CD4-positive, alpha-beta T cell treated with Interferon gamma for 1 hour (primary cell): ENCODE measurements around the gene TRIO.

Experiments used
- DNase-seq: peaks from one replicate; pipeline ENCODE4 v3.0.0-alpha.2; 2020

Gene TRIO

GRCh38 chr5:14250748-14251701 is 107.9 kb downstream of the TRIO start:
- DNase-seq, result no peak

GRCh38 chr5:14251733-14252132 is 108.6 kb downstream of the TRIO start:
- DNase-seq, result no peak

- DNase-seq, result no peak
Observed at GRCh38 chr5:14252793-14253192, 109.7 kb downstream of the TRIO start.

GRCh38 chr5:14254686-14255085 is 111.5 kb downstream of the TRIO start:
- no peak for DNase-seq

- no peak for DNase-seq
Observed at GRCh38 chr5:14256026-14256690, 113.0 kb downstream of the TRIO start.

GRCh38 chr5:14256756-14257393 is 113.7 kb downstream of the TRIO start:
- no peak for DNase-seq

- DNase-seq, result no peak
Observed at GRCh38 chr5:14257995-14258403, 114.9 kb downstream of the TRIO start.

- DNase-seq, result no peak
Observed at GRCh38 chr5:14258840-14259239, 115.7 kb downstream of the TRIO start.

- no peak for DNase-seq
Observed at GRCh38 chr5:14260637-14261036, 117.5 kb downstream of the TRIO start.

GRCh38 chr5:14261235-14261634 is 118.1 kb downstream of the TRIO start:
- DNase-seq, result no peak

- DNase-seq, result no peak
Observed at GRCh38 chr5:14261856-14262611, 118.9 kb downstream of the TRIO start.

GRCh38 chr5:14263113-14263512 is 120.0 kb downstream of the TRIO start:
- no peak for DNase-seq

- DNase-seq, result no peak
Observed at GRCh38 chr5:14263699-14264098, 120.6 kb downstream of the TRIO start.

- DNase-seq, result peak; percentile 82
Observed at GRCh38 chr5:14264605-14265316, 121.6 kb downstream of the TRIO start.

GRCh38 chr5:14265570-14265969 is 122.4 kb downstream of the TRIO start:
- no peak for DNase-seq

- no peak for DNase-seq
Observed at GRCh38 chr5:14266171-14266570, 123.0 kb downstream of the TRIO start.

- DNase-seq, result no peak
Observed at GRCh38 chr5:14266686-14267085, 123.5 kb downstream of the TRIO start.

- DNase-seq, result no peak
Observed at GRCh38 chr5:14267166-14267838, 124.2 kb downstream of the TRIO start.

GRCh38 chr5:14267991-14268708 is 125.0 kb downstream of the TRIO start:
- DNase-seq, result no peak

GRCh38 chr5:14268738-14269137 is 125.6 kb downstream of the TRIO start:
- no peak for DNase-seq

- no peak for DNase-seq
Observed at GRCh38 chr5:14269395-14269794, 126.3 kb downstream of the TRIO start.
